ENCODE data around the gene INO80D. TPM values are rescaled to one million over a fixed set of nuclear protein-coding genes. Genes with fewer than 3 reads are reported as not detected.
A peak's percentile ranks its signal among the peaks of the same experiment; 100 is the strongest.

Gene INO80D
- total and polyA plus RNA-seq, 2 donors: 2.2 to 30.0 TPM

- Histone ChIP-seq H3K27ac (ENCODE audit: low read depth) (peak overlapping the region; percentile 74), H3K36me3 (ENCODE audit: insufficient read depth) (no peaks in the 10 kb centered on the region), H3K4me1 (ENCODE audit: insufficient read depth) (no peaks in the 10 kb centered on the region), H3K4me3 (ENCODE audit: low read depth, low read length) (no peak overlapping the region)
- DNase-seq (ENCODE audit: extremely low spot score): peak; percentile 59
- WGBS: 53% methylated on average over 5 of the region's 5 CpGs
These were observed 110.7 kb downstream of the INO80D start for GRCh38 chr2:205975082-205975949.

- Histone ChIP-seq H3K36me3 (ENCODE audit: insufficient read depth) (no peaks in the 10 kb centered on the region), H3K27ac (ENCODE audit: low read depth) (no peak overlapping the region), H3K4me3 (ENCODE audit: low read depth, low read length) (no peak overlapping the region), H3K4me1 (ENCODE audit: insufficient read depth) (no peaks in the 10 kb centered on the region)
- no peak for DNase-seq (ENCODE audit: extremely low spot score)
- WGBS: 80% methylated on average over 1 of the region's 1 CpG
These were observed 113.9 kb downstream of the INO80D start for GRCh38 chr2:205972113-205972512.

GRCh38 chr2:205970348-205970747 lies 115.6 kb downstream of the INO80D start:
- Histone ChIP-seq H3K36me3 (ENCODE audit: insufficient read depth) (no peaks in the 10 kb centered on the region), H3K4me3 (ENCODE audit: low read depth, low read length) (no peak overlapping the region), H3K4me1 (ENCODE audit: insufficient read depth) (no peaks in the 10 kb centered on the region), H3K27ac (ENCODE audit: low read depth) (no peak overlapping the region)
- no peak for DNase-seq (ENCODE audit: extremely low spot score)
- 74% methylated on average over 5 of the region's 5 CpGs for WGBS

GRCh38 chr2:205969584-205969983 lies 116.4 kb downstream of the INO80D start:
- DNase-seq (ENCODE audit: extremely low spot score): no peak
- 91% methylated on average over 4 of the region's 4 CpGs for whole genome bisulfite sequencing

GRCh38 chr2:205967391-205968075 lies 118.4 kb downstream of the INO80D start:
- Histone ChIP-seq H3K36me3 (ENCODE audit: insufficient read depth) (no peaks in the 10 kb centered on the region), H3K4me1 (ENCODE audit: insufficient read depth) (no peaks in the 10 kb centered on the region), H3K27ac (ENCODE audit: low read depth) (no peak overlapping the region), H3K4me3 (ENCODE audit: low read depth, low read length) (no peak overlapping the region)
- WGBS: 79% methylated on average over 7 of the region's 7 CpGs
- DNase-seq (ENCODE audit: extremely low spot score): no peak

More at GRCh38 chr2:205969584-205969983, 116.4 kb downstream of the INO80D start:
- no peak overlapping the region for H3K4me3 ChIP-seq (ENCODE audit: low read depth, low read length)
- no peaks in the 10 kb centered on the region for H3K36me3 ChIP-seq (ENCODE audit: insufficient read depth)
- no peak overlapping the region for H3K27ac ChIP-seq (ENCODE audit: low read depth)
- H3K4me1 ChIP-seq (ENCODE audit: insufficient read depth): no peaks in the 10 kb centered on the region

- Histone ChIP-seq H3K27ac (ENCODE audit: low read depth) (no peak overlapping the region), H3K4me3 (ENCODE audit: low read depth, low read length) (no peak overlapping the region), H3K36me3 (ENCODE audit: insufficient read depth) (no peaks in the 10 kb centered on the region), H3K4me1 (ENCODE audit: insufficient read depth) (no peaks in the 10 kb centered on the region)
- DNase-seq (ENCODE audit: extremely low spot score): no peak
- 88% methylated on average over 15 of the region's 15 CpGs for WGBS
These were observed 120.3 kb downstream of the INO80D start for GRCh38 chr2:205965707-205966106.

GRCh38 chr2:205964111-205964761 lies 121.7 kb downstream of the INO80D start:
- 71% methylated on average over 8 of the region's 8 CpGs for WGBS
- Histone ChIP-seq H3K36me3 (ENCODE audit: insufficient read depth) (no peaks in the 10 kb centered on the region), H3K4me3 (ENCODE audit: low read depth, low read length) (no peak overlapping the region), H3K27ac (ENCODE audit: low read depth) (no peak overlapping the region), H3K4me1 (ENCODE audit: insufficient read depth) (no peaks in the 10 kb centered on the region)
- no peak for DNase-seq (ENCODE audit: extremely low spot score)

GRCh38 chr2:205959521-205959920 lies 126.5 kb downstream of the INO80D start:
- WGBS: 91% methylated on average over 9 of the region's 9 CpGs
- no peak for DNase-seq (ENCODE audit: extremely low spot score)
- Histone ChIP-seq H3K4me3 (ENCODE audit: low read depth, low read length) (no peak overlapping the region), H3K4me1 (ENCODE audit: insufficient read depth) (no peaks in the 10 kb centered on the region), H3K36me3 (ENCODE audit: insufficient read depth) (no peaks in the 10 kb centered on the region), H3K27ac (ENCODE audit: low read depth) (no peak overlapping the region)

- Histone ChIP-seq H3K36me3 (ENCODE audit: insufficient read depth) (no peaks in the 10 kb centered on the region), H3K27ac (ENCODE audit: low read depth) (no peak overlapping the region), H3K4me1 (ENCODE audit: insufficient read depth) (no peaks in the 10 kb centered on the region), H3K4me3 (ENCODE audit: low read depth, low read length) (no peak overlapping the region)
- WGBS: 90% methylated on average over 11 of the region's 11 CpGs
- no peak for DNase-seq (ENCODE audit: extremely low spot score)
These were observed 128.4 kb downstream of the INO80D start for GRCh38 chr2:205957452-205958154.

- DNase-seq (ENCODE audit: extremely low spot score): no peak
- no peak overlapping the region for H3K4me3 ChIP-seq (ENCODE audit: low read depth, low read length)
- no peak overlapping the region for H3K27ac ChIP-seq (ENCODE audit: low read depth)
- H3K4me1 ChIP-seq (ENCODE audit: insufficient read depth): no peaks in the 10 kb centered on the region
- 74% methylated on average over 5 of the region's 5 CpGs for WGBS
- no peaks in the 10 kb centered on the region for H3K36me3 ChIP-seq (ENCODE audit: insufficient read depth)
These were observed 131.3 kb downstream of the INO80D start for GRCh38 chr2:205954707-205955106.

GRCh38 chr2:205952282-205952681 lies 133.7 kb downstream of the INO80D start:
- 94% methylated on average over 2 of the region's 2 CpGs for WGBS
- no peaks in the 10 kb centered on the region for H3K36me3 ChIP-seq (ENCODE audit: insufficient read depth)
- no peak overlapping the region for H3K27ac ChIP-seq (ENCODE audit: low read depth)
- no peaks in the 10 kb centered on the region for H3K4me1 ChIP-seq (ENCODE audit: insufficient read depth)
- no peak overlapping the region for H3K4me3 ChIP-seq (ENCODE audit: low read depth, low read length)
- no peak for DNase-seq (ENCODE audit: extremely low spot score)

- DNase-seq (ENCODE audit: extremely low spot score): no peak
- Histone ChIP-seq H3K36me3 (ENCODE audit: insufficient read depth) (no peaks in the 10 kb centered on the region), H3K4me3 (ENCODE audit: low read depth, low read length) (no peak overlapping the region), H3K27ac (ENCODE audit: low read depth) (no peak overlapping the region), H3K4me1 (ENCODE audit: insufficient read depth) (no peaks in the 10 kb centered on the region)
- 87% methylated on average over 7 of the region's 7 CpGs for WGBS
These were observed 137.1 kb downstream of the INO80D start for GRCh38 chr2:205948883-205949282.

GRCh38 chr2:205948496-205948837 lies 137.5 kb downstream of the INO80D start:
- Histone ChIP-seq H3K4me1 (ENCODE audit: insufficient read depth) (no peaks in the 10 kb centered on the region), H3K27ac (ENCODE audit: low read depth) (no peak overlapping the region), H3K4me3 (ENCODE audit: low read depth, low read length) (no peak overlapping the region), H3K36me3 (ENCODE audit: insufficient read depth) (no peaks in the 10 kb centered on the region)
- 84% methylated on average over 5 of the region's 5 CpGs for WGBS
- no peak for DNase-seq (ENCODE audit: extremely low spot score)

Data from urinary bladder (tissue), 4 donors.